Stimulated activated CD4-positive, alpha-beta T cell treated with anti-CD3 and anti-CD28 coated beads, Interleukin-15, amount 100 ng/mL, for 48 hours (primary cell): ENCODE data around the gene MARK3.

Experiments
- DNase-seq, 2 donors: peaks; one replicate each; pipeline ENCODE4 v3.0.0-alpha.2; 2020; ENCODE audit warnings: low read depth in 2 of 2

MARK3 gene

GRCh38 chr14:103547455-103547940, 162.3 kb downstream of the MARK3 start:
- DNase-seq, result no peak

GRCh38 chr14:103547941-103548462, 162.8 kb downstream of the MARK3 start:
- no peak for DNase-seq

GRCh38 chr14:103548463-103549351, 163.5 kb downstream of the MARK3 start:
- DNase-seq, result no peak

GRCh38 chr14:103549361-103550311, 164.4 kb downstream of the MARK3 start:
- no peak for DNase-seq

- no peak for DNase-seq
Observed at GRCh38 chr14:103550451-103551337, 165.5 kb downstream of the MARK3 start.

GRCh38 chr14:103551338-103551762, 166.1 kb downstream of the MARK3 start:
- no peak for DNase-seq

- no peak for DNase-seq
Observed at GRCh38 chr14:103552011-103552845, 167.0 kb downstream of the MARK3 start.

- no peak for DNase-seq
Observed at GRCh38 chr14:103552846-103553210, 167.6 kb downstream of the MARK3 start.
